IPS DF 6.9 (cell line): Measurements from ENCODE around the gene ZNRD2.
A peak's percentile ranks its signal among the peaks of the same experiment; 100 is the strongest.

Experiments
- DNase-seq: peaks from one replicate; pipeline ENCODE4 v3.0.0-alpha.2; 2013; ENCODE audit warnings: low read depth, low spot score
- H3K27ac ChIP-seq: one replicate; pipeline ENCODE4 v1.5.1; 2013; ENCODE audit warnings: low read length, control low read depth
- H3K27me3 ChIP-seq: 2 replicates; pipeline ENCODE4 v1.6.1; 2013; ENCODE audit warnings: mild to moderate bottlenecking, low read length; ENCODE audit not compliant: control insufficient read depth, insufficient read depth
- H3K36me3 ChIP-seq: 2 replicates; pipeline ENCODE4 v1.6.1; 2013; ENCODE audit warnings: low read length; ENCODE audit not compliant: control insufficient read depth, insufficient read depth
- H3K4me1 ChIP-seq: 2 replicates; pipeline ENCODE4 v1.6.1; 2013; ENCODE audit warnings: low read length; ENCODE audit not compliant: control insufficient read depth, insufficient read depth
- H3K4me3 ChIP-seq: 2 replicates; pipeline ENCODE4 v1.5.1; 2013; ENCODE audit warnings: mild to moderate bottlenecking, low read length
- H3K9me3 ChIP-seq: 2 replicates; pipeline ENCODE4 v1.6.1; 2013; ENCODE audit warnings: low read length, inconsistent platforms; ENCODE audit not compliant: control insufficient read depth, insufficient read depth
- WGBS: extraction: QIAGEN DNeasy Blood & Tissue Kit; methylation state at CpG from one replicate; pipeline ENCODE4 v1.1.7; 2013; ENCODE audit warnings: mixed read lengths, missing lambda C conversion rate; ENCODE audit not compliant: insufficient read length, insufficient coverage; 5-methylcytosine and 5-hydroxymethylcytosine counted together

ZNRD2 gene

DNA sequence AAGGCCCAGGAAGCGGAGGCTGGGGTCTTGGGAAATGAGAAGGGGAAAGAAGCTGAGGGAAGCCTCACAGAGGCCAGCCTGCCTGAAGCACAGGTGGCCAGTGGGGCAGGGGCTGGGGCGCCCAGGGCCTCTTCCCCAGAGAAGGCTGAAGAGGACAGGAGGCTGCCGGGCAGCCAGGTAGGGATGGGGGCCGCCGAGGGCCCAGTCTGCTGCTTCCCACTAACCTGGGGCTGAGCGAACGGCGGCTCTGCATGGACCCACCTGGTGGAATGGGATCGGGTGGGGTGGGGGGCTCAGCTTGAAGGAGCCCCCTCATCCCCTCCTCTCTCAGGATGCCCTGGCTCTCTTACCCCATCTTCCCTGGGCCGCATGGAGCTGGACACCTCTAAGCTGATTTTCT, 13.3 kb downstream of the ZNRD2 start:
- H3K27ac ChIP-seq: no peak overlapping the region
- no peak for DNase-seq
- WGBS: no CpG with 5 or more reads among the region's 10 CpGs
- no peak overlapping the region for H3K4me3 ChIP-seq
- H3K4me1 ChIP-seq: no peaks in the 10 kb centered on the region; the same call in 1 of the 2 replicates
- H3K9me3 ChIP-seq: no peaks in the 10 kb centered on the region
- H3K36me3 ChIP-seq: peaks cover 3% of the 10 kb centered on the region
- peaks cover 11% of the 10 kb centered on the region for H3K27me3 ChIP-seq

DNA sequence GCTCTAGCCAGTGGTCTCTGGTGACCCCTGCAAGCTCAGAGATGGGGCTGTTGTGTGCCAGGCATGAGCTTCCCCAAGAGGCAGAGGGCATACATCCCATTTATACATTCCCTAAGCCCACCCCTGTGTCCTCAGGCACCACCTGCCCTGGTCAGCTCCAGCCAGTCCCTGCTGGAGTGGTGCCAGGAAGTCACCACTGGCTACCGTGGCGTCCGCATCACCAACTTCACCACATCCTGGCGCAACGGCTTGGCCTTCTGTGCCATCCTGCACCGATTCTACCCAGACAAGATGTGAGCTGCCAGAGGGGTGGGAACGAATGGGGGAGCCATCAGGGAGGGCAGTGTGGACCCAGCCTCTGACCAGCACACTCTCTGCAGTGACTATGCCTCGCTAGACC, 13.8 kb downstream of the ZNRD2 start:
- H3K4me3 ChIP-seq: no peak overlapping the region
- no CpG with 5 or more reads among the region's 8 CpGs for WGBS
- H3K36me3 ChIP-seq: peaks cover 3% of the 10 kb centered on the region
- H3K4me1 ChIP-seq: no peaks in the 10 kb centered on the region; the same call in 1 of the 2 replicates
- no peak overlapping the region for H3K27ac ChIP-seq
- no peak for DNase-seq
- H3K9me3 ChIP-seq: no peaks in the 10 kb centered on the region
- peaks cover 11% of the 10 kb centered on the region for H3K27me3 ChIP-seq

DNA sequence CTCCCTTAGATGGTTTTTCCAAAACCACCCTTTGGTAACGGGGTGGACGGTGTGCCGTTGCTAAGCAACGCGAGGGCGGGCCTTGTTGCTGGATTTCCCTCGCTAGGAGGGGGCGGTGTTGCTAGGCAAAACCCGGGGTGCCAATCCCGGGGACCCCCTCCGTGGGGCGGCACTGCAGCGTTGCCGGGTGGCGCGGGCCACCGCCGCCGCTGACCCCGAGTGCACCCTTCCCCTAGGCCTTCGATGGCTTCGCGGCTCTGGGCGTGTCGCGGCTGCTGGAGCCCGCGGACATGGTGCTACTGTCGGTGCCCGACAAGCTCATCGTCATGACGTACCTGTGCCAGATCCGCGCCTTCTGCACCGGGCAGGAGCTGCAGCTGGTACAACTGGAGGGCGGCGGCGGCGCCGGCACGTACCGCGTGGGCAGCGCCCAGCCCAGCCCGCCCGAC, 14.5 kb downstream of the ZNRD2 start:
- no peaks in the 10 kb centered on the region for H3K9me3 ChIP-seq
- no peaks in the 10 kb centered on the region; the same call in 1 of the 2 replicates for H3K4me1 ChIP-seq
- H3K27me3 ChIP-seq: peaks cover 11% of the 10 kb centered on the region
- no CpG with 5 or more reads among the region's 46 CpGs for WGBS
- H3K27ac ChIP-seq: no peak overlapping the region
- peaks cover 3% of the 10 kb centered on the region for H3K36me3 ChIP-seq
- H3K4me3 ChIP-seq: peak overlapping the region; percentile 3; the same call in 1 of the 2 replicates
- no peak for DNase-seq

DNA sequence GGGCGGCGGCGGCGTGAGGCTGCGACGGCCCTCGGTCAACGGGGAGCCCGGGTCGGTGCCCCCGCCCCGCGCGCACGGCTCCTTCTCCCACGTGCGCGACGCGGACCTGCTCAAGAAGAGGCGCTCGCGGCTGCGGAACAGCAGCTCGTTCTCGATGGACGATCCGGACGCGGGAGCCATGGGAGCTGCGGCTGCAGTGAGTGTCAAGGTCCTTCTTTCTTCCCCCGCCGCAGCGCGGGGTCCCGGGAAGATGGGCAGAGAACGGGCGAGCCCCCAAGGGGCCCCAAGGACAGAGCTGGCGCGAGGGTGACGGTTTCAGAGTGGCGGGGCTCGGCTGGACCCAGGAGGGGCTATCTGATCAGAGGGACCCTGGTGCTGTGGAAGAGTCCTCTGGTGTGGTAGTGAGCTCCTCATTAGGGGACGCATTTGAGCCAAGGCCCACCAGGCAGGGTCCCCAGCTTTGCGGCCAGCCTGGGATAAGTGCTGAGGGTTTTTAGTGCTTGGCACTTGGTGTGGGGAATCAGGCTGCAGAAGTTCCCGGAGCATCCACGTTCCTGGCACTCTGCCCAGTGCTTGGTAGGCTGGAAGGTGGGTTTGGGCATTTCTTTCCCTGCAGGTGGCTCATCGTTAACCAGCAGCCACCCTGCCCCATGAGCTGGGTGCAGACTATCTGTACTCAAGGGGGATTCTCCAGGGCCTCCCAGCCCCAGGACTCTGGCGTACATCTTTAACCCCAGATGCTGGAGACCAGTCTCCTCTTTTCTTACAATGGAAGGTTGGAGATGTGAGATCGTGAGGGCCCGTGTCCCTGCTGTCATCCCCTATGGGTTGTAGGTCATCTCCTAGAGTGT, 15.3 kb downstream of the ZNRD2 start:
- no peak for DNase-seq

DNA sequence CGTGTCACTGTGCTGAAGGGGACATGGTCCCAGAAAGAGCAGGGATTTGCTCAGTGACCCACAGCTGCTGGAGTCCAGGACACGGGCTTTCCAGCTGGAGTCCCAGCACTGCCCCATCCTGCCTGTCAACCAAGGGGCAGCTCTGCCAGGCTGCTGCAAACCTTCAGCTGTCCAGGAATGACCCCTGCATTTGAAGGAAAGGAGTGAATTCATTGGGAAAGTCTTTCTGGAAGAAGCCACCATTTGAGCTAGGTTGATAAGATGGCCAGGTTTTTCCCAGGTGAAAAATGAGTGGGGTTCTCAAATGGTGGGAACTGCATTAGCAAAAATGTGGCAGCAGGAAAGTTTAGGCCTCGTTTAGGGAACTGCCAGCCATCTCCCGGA, 16.0 kb downstream of the ZNRD2 start:
- no peaks in the 10 kb centered on the region; the same call in 1 of the 2 replicates for H3K4me1 ChIP-seq
- no peaks in the 10 kb centered on the region for H3K9me3 ChIP-seq
- no peaks in the 10 kb centered on the region; the same call in 1 of the 2 replicates for H3K36me3 ChIP-seq
- no CpG with 5 or more reads among the region's 4 CpGs for WGBS
- H3K4me3 ChIP-seq: no peak overlapping the region
- no peak overlapping the region for H3K27ac ChIP-seq
- no peak for DNase-seq
- peaks cover 11% of the 10 kb centered on the region for H3K27me3 ChIP-seq

More for the DNA sequence above, 15.3 kb downstream of the ZNRD2 start:
- Histone ChIP-seq H3K36me3 (no peaks in the 10 kb centered on the region; the same call in 1 of the 2 replicates), H3K4me1 (no peaks in the 10 kb centered on the region; the same call in 1 of the 2 replicates), H3K9me3 (no peaks in the 10 kb centered on the region), H3K27ac (no peak overlapping the region), H3K4me3 (no peak overlapping the region), H3K27me3 (peaks cover 11% of the 10 kb centered on the region)
- WGBS: no CpG with 5 or more reads among the region's 51 CpGs

DNA sequence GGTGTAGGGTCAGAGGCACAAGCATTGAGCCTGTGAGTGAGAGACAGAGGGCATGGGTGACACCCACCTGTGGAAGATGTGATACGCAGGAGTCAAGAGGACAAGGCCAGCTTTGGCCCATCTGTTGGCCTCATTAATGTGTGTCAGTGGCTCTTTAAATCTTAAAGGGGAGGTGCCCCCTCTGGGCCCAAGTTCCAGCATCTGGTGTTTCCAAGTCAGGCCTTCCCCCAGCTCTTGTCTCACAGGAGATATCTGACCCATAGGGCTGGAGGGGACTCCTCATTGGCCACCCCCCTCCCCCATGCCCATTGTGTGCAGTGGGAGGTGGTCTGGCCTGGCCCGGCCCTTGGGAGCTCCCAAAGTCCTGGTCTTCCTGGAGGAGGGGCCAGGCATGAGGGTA, 16.4 kb downstream of the ZNRD2 start:
- no CpG with 5 or more reads among the region's 2 CpGs for WGBS
- H3K4me1 ChIP-seq: peaks cover under 1% of the 10 kb centered on the region; the same call in 1 of the 2 replicates

DNA sequence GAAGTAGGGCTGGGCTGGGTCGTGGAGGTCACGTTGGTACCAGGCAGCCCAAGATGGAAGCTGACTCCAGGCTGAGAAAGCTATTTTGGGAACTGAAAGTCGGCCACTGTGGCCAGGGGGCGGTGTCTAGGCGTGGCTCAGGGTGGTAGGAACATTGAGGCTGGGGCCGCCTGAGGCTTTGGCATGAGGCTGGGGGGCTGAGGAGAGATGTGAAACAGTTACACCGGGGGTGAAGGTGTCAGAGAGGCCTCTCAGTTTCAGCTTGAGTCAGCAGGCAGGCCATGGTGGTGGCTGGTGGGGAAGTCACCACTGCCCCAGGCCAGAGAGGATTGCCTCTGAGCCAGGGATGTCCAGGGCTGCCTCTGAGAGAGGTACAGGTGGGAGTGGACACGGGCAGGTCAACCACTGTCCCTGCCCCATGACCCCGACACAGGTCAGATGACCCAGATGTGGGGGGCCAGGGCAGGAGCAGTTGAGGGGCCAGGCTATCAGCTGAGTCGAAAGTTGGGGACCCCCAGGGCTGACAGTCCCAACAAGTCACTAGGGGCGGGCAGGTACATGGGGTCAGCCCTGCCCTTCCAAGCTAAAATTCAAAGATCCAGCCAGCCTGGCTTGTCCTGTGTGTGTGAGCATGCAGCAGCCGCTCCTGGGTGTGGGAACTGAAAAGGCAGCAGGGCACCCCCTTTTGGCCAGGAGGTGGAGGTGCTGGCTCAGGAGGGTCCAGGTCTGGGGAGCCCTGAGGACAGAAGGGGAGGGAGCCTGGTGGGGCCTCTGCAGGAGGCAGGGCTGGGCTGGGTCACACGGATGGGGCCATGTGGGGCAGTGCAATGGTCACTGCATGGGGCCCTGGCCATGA, 18.1 kb downstream of the ZNRD2 start:
- no peak overlapping the region for H3K27ac ChIP-seq
- no peak for DNase-seq

More for the DNA sequence above, 16.4 kb downstream of the ZNRD2 start:
- DNase-seq: no peak
- Histone ChIP-seq H3K27ac (no peak overlapping the region), H3K9me3 (no peaks in the 10 kb centered on the region), H3K4me3 (no peak overlapping the region), H3K27me3 (peaks cover 11% of the 10 kb centered on the region), H3K36me3 (no peaks in the 10 kb centered on the region; the same call in 1 of the 2 replicates)

DNA sequence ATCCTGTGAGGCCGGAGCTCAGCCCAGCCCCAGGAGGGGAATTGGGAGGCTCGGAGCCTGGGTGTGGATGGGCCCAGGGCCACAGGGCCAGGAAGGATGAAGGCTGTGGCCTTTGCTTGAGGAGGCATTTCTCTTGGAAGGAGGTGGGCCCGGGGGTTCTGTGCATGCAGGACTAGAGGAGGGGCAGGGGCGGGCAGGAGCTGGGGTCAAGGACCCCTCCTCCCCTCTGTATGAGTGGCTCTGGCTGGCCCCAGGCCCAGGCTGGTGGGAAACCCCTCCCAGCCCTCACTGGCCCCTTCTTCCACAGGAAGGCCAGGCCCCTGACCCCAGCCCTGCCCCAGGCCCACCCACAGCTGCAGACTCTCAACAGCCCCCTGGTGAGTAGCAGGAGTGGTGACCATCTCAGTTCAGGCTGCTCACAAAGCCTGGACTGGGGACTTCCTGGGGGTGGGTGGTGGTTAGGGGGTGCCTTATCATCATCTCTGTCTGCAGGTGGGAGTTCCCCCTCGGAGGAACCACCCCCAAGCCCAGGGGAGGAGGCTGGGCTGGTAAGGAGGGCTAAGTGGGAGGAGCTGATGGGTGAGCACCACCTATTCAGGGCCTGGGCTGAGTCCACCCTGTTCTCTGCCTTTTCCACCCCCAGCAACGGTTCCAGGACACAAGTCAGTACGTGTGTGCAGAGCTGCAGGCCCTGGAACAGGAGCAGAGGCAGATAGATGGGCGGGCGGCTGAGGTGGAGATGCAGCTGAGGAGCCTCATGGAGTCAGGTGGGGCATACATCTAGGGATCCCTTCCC, 19.4 kb downstream of the ZNRD2 start:
- H3K4me3 ChIP-seq: no peak overlapping the region
- no peak overlapping the region for H3K27ac ChIP-seq
- H3K27me3 ChIP-seq: peaks cover 10% of the 10 kb centered on the region
- no peaks in the 10 kb centered on the region; the same call in 1 of the 2 replicates for H3K36me3 ChIP-seq
- no CpG with 5 or more reads among the region's 9 CpGs for WGBS
- H3K9me3 ChIP-seq: no peaks in the 10 kb centered on the region
- H3K4me1 ChIP-seq: peaks cover 7% of the 10 kb centered on the region
- no peak for DNase-seq

More for the DNA sequence above, 18.1 kb downstream of the ZNRD2 start:
- Histone ChIP-seq H3K4me1 (peaks cover 7% of the 10 kb centered on the region), H3K9me3 (no peaks in the 10 kb centered on the region), H3K4me3 (no peak overlapping the region), H3K36me3 (no peaks in the 10 kb centered on the region; the same call in 1 of the 2 replicates), H3K27me3 (peaks cover 17% of the 10 kb centered on the region)
- WGBS: no CpG with 5 or more reads among the region's 13 CpGs

DNA sequence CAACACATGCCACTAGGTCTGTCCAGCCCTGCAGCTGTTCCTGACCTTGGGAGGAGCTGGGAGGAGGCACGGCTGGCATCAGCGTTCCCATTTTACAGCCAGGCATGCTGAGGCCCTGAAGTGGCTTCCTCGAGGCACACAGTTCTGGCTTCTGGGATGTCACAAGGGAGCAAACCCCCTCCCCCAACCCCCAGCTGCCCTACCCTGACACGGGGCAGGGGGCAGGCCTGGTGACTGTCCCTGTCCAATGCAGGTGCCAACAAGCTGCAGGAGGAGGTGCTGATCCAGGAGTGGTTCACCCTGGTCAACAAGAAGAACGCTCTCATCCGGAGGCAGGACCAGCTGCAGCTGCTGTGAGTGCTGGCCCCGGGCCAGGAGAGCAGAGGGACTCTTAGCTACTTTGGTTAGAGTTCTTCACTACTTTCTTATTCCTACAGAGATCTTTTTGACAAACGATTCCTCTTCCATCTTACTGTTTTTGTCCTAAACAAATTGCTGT, 20.0 kb downstream of the ZNRD2 start:
- no peak for DNase-seq
- Histone ChIP-seq H3K4me1 (peaks cover 7% of the 10 kb centered on the region), H3K4me3 (no peak overlapping the region), H3K27me3 (peaks cover 10% of the 10 kb centered on the region), H3K27ac (no peak overlapping the region), H3K9me3 (no peaks in the 10 kb centered on the region), H3K36me3 (no peaks in the 10 kb centered on the region; the same call in 1 of the 2 replicates)
- no CpG with 5 or more reads among the region's 8 CpGs for WGBS
